Epithelial cell of proximal tubule (primary cell): ENCODE results near the gene DIS3L2. TPM values are rescaled to one million over a fixed set of nuclear protein-coding genes. Genes with fewer than 3 reads are reported as not detected.
"Not testable (repeated sequence)": the region's sequence is repeated elsewhere in the genome, so short reads cannot be mapped to it uniquely, and the experiment has no call there.

Source experiments
- DNase-seq: peaks from one replicate; pipeline ENCODE4 v3.0.0-alpha.2; 2011; ENCODE audit warnings: low read depth
- H3K4me3 ChIP-seq: 2 replicates; pipeline ENCODE4 v1.5.1; 2011; ENCODE audit warnings: low read depth, mild to moderate bottlenecking, low read length
- CTCF ChIP-seq: conservative IDR thresholded peaks from 2 replicates; pipeline ENCODE4 v1.5.1; 2012; ENCODE audit warnings: low read depth, mild to moderate bottlenecking, low read length
- total RNA-seq: library from RNA; depleted of rRNA; stranded (reverse); fragments of >200 nt; gene quantifications from 2 replicates; pipeline ENCODE4 v1.2.3, GENCODE V29; 2015

Gene DIS3L2
- total RNA-seq, 1 donor from 2014 or later, result 31.6 TPM

DNA sequence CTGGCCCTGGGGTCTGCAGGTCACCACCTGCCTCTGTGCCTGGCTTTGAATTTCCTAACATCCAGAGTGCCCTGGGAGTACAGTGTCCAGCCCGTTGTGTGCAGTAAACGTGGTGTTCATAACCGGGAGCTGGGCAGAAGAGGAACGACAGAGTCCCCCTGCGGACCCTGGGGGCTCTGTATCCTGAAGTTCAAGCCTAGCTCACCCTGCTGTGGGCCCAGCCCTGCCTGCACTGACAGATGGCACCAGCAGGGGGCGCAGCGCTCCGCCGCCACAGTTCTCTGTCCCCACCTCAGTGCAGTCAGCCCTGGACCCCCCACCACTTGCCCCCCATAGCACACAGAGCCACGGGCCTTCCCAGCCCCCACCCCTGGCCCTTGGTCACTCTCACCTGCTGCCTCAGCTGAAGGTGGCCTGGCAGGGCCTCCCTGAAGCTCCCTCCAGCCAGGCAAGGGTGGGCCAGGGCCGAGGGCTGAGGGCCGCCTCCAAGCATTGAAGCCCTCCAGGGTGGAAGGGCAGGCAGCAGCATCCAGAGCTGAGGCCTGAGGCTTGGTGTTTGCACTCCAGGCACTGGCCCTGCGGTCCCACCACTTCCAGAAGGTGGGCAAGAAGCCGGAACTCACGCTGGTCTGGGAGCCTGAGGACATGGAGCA is 373.8 kb downstream of the DIS3L2 start:
- not testable (repeated sequence) for H3K4me3 ChIP-seq, DNase-seq
- peak; percentile 54 for TF ChIP-seq CTCF

- no peak for TF ChIP-seq CTCF
- no peak overlapping the region for H3K4me3 ChIP-seq
- DNase-seq, result no peak
These were observed 374.3 kb downstream of the DIS3L2 start for GRCh38 chr2:232335859-232336215.

DNA sequence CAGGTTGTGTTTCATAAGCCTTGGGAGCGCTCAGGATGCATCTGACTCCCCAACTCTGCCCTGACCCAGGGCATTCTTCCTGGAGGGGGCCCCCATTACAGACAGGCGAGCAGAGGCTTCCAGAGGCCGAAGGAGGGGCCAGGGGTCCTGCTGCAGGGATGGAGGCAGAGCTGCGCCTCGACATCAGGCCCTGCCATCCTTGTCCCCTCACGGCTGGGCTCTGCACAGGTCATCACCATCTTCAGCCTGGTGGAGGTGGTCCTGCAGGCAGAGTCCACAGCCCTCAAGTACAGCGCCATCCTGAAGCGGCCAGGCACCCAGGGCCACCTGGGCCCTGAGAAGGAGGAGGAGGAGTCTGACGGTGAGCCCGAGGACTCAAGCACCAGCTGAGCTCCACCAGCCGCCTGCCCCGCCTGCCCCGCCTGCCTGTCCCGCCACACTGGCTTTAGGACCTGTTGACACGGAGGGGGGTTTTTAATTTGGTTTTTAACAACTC is 374.8 kb downstream of the DIS3L2 start:
- no peak for TF ChIP-seq CTCF
- no peak for DNase-seq
- no peak overlapping the region for H3K4me3 ChIP-seq

DNA sequence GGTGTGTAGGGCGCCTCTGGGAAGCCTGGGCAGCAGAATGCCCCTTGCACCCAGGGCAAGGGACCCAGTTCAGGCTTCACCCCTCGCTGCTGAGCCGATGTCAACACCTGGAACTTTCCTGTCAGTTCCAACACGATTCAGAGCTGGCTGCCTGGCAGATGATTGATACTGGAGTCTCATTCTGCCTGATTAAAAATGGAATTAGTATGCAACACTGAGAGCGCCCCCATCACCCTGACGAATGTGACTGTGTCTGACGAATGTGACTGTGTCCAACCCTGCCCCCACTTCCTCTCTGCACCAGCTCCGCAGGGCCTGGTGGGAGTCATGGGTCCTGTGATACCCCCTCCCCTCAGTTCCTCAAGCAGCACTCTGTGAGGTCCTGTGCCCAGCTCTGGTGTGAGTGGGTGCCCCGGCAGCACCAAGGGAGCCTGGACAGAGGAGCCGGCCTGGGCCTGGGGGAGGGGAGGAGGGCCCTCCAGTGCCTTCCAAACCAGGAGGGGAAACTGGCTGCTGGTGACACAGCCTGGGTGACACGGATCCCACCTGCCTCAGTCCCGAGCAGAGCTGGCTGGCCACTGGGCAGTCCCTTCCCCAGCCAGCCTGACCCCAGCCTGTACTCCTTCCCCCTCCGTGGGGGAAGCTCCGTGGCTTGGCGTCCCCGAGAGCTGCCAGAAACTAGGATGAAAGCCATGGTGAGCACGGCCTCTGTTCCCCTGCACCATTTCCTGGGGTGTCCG is 375.6 kb downstream of the DIS3L2 start:
- no peak overlapping the region for H3K4me3 ChIP-seq
- no peak for DNase-seq
- no peak for TF ChIP-seq CTCF

GRCh38 chr2:232338094-232338758 is 376.7 kb downstream of the DIS3L2 start:
- not testable (repeated sequence) for DNase-seq, H3K4me3 ChIP-seq

GRCh38 chr2:232338759-232339106 is 377.2 kb downstream of the DIS3L2 start:
- TF ChIP-seq CTCF, result no peak
- H3K4me3 ChIP-seq, result no peak overlapping the region
- no peak for DNase-seq
